Activated CD8-positive, alpha-beta memory T cell treated with anti-CD3 and anti-CD28 coated beads, Interleukin-2, amount 50 U/mL, for 4 hours (primary cell): Measurements from ENCODE around the gene RBM19.

Experiments used
- DNase-seq: peaks from one replicate; pipeline ENCODE4 v3.0.0-alpha.2; 2020

The RBM19 gene

GRCh38 chr12:113987261-113988063, 21.3 kb upstream of the RBM19 start:
- no peak for DNase-seq

GRCh38 chr12:113984464-113984863, 18.3 kb upstream of the RBM19 start:
- no peak for DNase-seq

- DNase-seq: no peak
Observed at GRCh38 chr12:113983777-113984448, 17.8 kb upstream of the RBM19 start.

GRCh38 chr12:113983265-113983664, 17.1 kb upstream of the RBM19 start:
- no peak for DNase-seq

GRCh38 chr12:113981876-113982275, 15.8 kb upstream of the RBM19 start:
- DNase-seq: no peak

- DNase-seq: no peak
Observed at GRCh38 chr12:113980537-113981337, 14.6 kb upstream of the RBM19 start.

GRCh38 chr12:113980054-113980453, 13.9 kb upstream of the RBM19 start:
- DNase-seq: no peak

- no peak for DNase-seq
Observed at GRCh38 chr12:113978080-113978479, 12.0 kb upstream of the RBM19 start.

- no peak for DNase-seq
Observed at GRCh38 chr12:113974006-113974405, 7.9 kb upstream of the RBM19 start.

GRCh38 chr12:113973109-113973904, 7.2 kb upstream of the RBM19 start:
- no peak for DNase-seq

- DNase-seq: no peak
Observed at GRCh38 chr12:113971392-113971791, 5.3 kb upstream of the RBM19 start.

- DNase-seq: no peak
Observed at GRCh38 chr12:113970211-113970610, 4.1 kb upstream of the RBM19 start.

- DNase-seq: no peak
Observed at GRCh38 chr12:113967368-113967767, 1.2 kb upstream of the RBM19 start.

- DNase-seq: no peak
Observed at GRCh38 chr12:113962733-113963132, 3.4 kb downstream of the RBM19 start.

GRCh38 chr12:113961921-113962710, 4.0 kb downstream of the RBM19 start:
- DNase-seq: no peak

GRCh38 chr12:113960030-113960429, 6.1 kb downstream of the RBM19 start:
- no peak for DNase-seq

GRCh38 chr12:113959096-113959495, 7.0 kb downstream of the RBM19 start:
- DNase-seq: no peak

GRCh38 chr12:113958108-113958507, 8.0 kb downstream of the RBM19 start:
- no peak for DNase-seq

GRCh38 chr12:113957627-113958026, 8.5 kb downstream of the RBM19 start:
- DNase-seq: no peak

GRCh38 chr12:113955109-113955970, 10.8 kb downstream of the RBM19 start:
- DNase-seq: no peak

- no peak for DNase-seq
Observed at GRCh38 chr12:113954547-113954946, 11.6 kb downstream of the RBM19 start.
